H54 (cell line): ENCODE results near the gene OPCML.

Experiments
- DNase-seq: peaks from one replicate; pipeline ENCODE4 v3.0.0; 2011; ENCODE audit warnings: low spot score, mixed read lengths; ENCODE audit not compliant: insufficient read length
- FAIRE-seq: peaks from 3 replicates; lab custom pipeline; 2011; peaks lifted over from hg19 to GRCh38; lab: Jason Lieb, UNC
- POLR2A ChIP-seq: IDR thresholded peaks from 2 replicates; pipeline ENCODE4 v1.6.1; 2011; ENCODE audit warnings: low read depth, mild to moderate bottlenecking, low read length

The OPCML gene

DNA sequence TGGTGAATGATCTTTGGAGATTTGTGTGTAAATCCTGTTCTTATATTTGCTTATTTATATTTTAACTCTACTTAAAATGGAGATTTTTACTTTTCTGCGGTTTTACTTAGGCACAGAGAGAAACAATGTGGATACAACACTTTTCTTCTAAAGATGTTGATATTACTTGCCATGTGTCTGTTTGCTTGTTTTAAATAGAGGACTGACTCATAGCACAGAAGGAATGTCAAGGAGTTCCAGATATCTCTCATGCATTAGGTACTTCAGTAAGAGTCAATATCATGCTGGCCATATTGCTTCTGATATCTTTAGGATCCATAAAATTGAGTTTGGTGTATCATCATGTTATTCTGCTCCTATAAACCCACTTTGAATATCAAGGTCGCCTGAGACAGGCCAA, 395.0 kb downstream of the OPCML start:
- TF ChIP-seq POLR2A, result no peak
- no peak for DNase-seq
- no peak for FAIRE-seq

DNA sequence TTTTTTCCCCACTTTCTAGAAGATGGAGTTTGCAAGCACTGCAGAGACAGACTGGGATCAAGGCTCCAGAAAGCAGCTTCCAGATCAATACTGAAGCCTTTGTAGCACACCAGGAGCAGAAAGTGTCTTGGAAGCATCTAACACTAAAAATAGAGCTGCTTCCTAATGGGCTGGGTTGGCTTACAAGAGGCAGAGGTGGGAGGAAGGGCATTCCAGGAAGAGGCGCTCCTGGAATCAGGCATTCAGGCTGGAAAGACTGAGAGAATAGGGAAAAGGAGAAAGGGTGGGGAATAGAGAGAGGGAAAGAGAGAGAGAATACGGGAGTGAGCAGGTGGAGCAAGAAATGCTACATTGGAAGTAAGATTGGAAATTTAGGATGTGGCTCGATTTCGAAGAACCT, 395.9 kb downstream of the OPCML start:
- DNase-seq (no peak), FAIRE-seq (no peak)
- no peak for TF ChIP-seq POLR2A

DNA sequence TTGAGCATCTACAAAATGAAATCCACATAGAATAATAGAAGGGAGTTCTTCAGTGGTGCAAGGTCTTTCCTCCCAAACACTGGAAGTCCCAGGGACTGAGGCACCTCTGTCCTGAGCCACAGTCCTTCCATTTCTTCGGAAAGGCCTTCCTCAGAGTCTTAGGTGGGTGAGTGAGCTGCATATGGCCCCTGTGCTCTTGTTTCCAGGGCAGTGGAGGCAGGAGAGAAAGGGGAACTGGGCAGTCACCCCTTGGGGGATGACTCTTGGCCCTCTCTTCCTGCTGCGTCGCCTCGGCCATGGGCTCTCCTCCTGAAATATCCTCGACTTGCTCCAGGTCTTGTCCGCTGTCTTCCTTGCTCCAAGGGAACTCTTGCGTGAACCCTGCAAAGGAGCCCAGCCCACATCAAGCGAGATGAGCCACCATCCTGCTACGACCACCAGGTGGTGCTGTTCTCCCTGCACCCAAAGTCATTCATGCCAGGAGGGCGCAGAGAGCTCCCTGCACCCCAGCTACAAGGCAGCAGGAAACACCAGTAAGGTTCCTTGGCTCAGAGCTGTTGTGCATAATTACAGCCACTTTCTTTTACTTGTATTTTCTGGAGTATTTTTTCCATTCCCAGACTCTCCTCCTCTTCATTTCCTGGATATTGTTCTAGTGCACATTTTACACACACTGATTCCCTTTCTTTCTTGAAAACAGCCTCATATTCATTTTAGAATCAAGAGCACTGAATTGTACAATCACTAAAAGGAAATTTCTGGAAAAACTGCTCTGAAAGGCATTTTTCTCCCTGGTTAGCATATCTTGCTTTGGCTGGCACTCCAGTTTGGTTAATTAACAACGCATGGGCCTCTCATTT, 397.8 kb downstream of the OPCML start:
- FAIRE-seq (no peak), DNase-seq (peak; percentile 30)
- TF ChIP-seq POLR2A, result no peak

DNA sequence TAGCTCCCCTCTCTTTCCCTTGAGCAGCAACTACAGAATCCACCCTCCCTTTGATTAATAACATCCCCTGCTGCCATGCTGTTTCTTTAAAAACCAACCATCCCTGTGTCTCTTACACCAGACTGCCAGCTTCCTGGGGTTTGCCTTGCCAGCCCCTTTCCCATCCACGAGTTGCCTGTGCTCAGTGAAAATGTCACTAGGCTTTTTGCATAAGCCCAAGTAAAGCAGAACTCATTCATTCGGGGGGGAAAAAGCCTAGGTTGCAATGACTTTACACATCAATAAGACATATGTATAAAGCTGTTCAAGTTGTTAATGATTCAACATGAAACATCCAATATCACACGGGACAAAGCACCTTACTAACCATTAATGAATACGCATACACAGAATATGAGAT, 398.7 kb downstream of the OPCML start:
- DNase-seq (no peak), FAIRE-seq (no peak)
- no peak for TF ChIP-seq POLR2A

DNA sequence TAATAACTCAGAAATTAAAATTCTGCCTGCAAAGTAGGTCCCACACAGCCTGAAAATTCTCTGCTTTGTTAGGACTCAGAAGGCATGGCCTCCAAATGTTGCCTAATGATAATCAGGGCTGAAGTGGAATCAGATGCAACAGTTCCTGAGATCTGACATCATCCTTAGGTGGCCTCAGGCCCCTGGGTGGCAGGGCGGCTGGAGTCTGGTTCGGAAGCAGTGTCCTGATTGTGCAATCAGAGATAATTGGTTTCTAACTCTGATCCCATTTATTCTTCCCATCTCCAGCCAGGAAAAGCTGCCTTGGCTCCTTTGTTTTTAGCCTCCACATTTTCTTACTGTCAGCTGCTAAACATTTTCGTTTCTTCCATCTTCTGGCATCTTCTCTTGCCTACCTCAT, 399.3 kb downstream of the OPCML start:
- FAIRE-seq (no peak), DNase-seq (no peak)
- TF ChIP-seq POLR2A, result no peak

DNA sequence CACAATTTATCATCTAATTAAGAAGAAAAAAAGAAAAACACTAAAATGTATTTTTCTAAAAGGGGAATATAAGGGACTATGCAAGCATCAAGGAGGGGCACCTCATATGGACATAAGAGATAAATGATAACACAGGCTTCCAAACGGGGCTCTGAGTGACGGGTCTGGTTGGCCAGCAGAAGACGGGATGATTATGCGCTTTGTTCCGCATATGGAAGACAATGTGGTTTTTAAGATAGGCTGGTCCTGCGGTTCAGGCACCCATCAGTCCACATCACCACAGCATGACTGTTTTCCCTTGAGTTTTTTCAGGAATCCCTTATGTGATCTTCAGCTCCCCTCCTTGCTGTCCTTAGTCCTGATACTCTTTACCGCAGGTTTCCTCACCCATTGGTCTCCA, 404.6 kb downstream of the OPCML start:
- FAIRE-seq, result no peak
- DNase-seq, result no peak
- TF ChIP-seq POLR2A, result no peak

DNA sequence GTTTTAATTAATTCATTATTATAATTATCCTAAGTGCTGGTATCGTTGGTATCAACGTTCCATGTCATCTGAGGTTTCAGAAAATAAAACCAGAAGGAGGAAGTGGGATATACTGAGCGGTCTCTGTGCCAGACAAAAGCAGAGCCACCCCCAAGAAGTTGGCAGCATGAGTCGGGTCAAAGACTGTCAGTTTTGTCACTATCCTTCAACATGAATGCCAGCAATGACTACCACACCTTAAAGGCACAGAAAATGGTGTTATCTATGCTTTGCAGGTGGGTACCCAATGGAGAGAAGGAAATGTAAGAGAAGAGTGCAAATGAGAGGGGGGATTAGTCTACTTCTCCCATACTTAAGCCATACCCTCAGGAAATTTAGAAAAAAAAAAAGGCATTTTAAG, 408.5 kb downstream of the OPCML start:
- FAIRE-seq (no peak), DNase-seq (no peak)
- no peak for TF ChIP-seq POLR2A

DNA sequence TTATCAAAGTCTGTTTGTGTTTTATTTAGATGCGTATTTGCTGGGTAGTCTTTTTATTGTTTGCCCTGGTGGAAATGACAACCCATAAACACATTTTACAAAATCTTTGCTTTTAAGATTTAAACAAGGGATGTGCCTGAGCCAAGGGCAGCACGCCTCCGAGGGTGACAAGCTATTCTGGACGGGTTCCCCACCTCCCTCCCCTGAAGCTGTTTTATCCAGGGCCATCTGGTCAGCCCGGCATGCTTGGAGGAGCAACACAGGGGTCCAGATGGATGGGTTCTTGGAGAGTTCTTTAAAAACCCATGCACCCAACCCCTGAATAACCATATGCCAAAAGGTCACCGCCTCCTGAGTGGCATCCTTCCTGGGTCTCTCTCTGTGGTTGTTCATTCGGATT, 408.9 kb downstream of the OPCML start:
- DNase-seq (no peak), FAIRE-seq (no peak)
- TF ChIP-seq POLR2A, result no peak

DNA sequence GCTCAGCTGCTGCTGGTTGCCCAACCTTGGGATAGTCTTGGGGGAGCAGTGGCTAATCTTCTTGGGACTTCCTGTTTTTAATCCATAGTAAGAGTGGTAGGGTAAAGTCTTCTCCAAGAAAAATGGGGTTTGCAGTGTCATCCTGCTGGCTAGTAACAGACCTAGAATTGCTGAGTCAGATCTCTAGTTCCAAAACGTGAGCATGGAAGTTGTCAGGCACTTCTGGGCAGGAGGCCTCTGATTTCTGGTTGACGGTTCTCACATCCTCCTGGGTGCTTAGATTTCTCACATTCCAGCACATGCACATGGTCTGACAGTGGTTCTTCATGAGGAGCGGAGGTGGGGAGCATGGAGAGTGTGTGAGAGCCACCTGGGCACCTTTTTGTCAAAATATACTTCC, 410.0 kb downstream of the OPCML start:
- no peak for FAIRE-seq
- TF ChIP-seq POLR2A, result no peak
- no peak for DNase-seq

DNA sequence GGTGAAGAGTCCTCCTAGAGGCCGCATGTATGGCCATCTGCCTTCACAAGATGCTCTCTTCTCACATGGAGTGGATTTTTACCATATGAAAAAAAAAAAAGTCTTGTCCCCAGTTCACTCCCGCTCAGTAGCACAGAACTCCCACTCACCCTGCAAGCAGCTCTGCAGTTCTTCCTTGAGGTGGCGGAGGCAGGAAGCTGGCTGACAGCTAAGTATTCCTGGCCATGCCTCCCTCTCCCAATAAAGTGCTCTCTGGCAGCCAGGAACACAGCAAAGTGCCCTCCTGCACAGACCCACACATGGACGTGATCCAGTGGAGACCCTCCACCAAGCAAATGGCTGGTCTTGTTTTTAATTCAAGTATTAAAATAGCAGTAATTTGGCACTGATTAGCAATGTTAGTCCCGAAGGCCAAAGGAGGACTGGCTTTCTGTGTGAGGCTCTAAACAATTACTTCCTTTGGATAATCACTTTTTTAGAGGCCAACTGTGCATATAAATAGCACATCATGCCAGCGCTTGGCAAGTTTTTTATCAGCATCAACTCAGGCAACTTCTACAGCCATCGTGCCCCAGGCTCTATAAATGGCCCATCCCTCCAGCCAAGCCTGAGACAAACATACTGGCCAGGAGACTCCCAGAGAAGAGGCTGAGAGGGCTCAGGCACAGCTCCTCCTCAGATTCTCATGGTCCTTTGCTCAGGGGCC, 413.6 kb downstream of the OPCML start:
- FAIRE-seq, result no peak
- TF ChIP-seq POLR2A, result no peak
- no peak for DNase-seq

DNA sequence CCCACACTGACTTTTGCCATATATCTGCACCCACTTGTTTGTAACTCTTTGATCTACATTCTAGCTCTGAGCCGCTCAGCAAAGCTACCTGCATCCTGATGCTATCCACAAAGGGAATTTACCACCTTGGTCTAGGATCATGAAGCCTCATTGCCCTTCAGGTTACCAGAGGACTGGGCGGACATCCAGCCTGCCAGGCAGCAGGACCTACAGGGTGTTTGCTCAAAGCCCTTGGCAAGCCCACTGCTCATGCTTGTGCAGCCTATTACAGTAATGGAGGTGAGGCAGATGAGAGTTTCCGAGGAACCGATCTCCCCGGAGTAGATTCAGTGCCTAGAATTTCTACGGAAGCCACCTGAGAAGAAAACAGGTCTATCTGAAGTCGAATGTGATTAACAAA, 417.2 kb downstream of the OPCML start:
- no peak for FAIRE-seq
- no peak for DNase-seq
- TF ChIP-seq POLR2A, result no peak

DNA sequence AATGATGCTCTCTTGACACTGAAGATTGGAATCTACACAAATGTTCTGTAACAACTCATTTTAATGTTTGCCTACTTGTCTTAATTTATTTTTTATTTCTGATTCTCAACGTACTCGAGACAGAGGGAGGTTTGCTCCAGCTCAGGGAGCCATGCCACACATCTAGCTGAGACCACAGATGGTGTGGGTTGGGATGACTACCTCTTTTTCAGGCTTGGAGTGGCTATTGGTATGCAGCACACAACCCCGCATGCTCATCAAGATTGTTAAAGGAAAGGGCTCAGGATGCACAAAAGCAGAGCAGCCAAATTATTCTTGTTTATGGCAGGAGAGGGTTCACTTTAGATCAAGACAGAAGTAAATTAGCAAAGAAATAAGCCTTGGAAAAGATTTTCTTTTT, 424.5 kb downstream of the OPCML start:
- TF ChIP-seq POLR2A, result no peak
- FAIRE-seq, result no peak
- no peak for DNase-seq

DNA sequence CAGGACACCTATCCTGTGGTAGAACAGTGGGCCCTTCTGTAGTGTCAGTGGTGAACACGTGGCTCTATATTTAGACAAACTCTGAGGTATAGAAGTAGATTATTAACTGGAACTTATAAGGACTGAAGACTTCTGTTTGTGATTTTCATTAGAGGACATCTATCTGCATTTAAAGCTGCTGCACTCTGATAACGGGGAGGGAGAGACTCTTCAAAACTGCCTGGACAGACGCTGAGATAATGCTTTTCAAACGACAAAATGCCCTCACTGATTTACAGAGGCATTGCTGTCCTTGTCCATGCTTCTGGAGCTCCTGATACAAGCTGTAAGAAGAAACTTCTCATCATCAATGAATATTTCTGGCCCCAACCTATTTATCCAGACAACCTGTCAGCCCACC, 425.2 kb downstream of the OPCML start:
- TF ChIP-seq POLR2A, result no peak
- FAIRE-seq, result no peak

DNA sequence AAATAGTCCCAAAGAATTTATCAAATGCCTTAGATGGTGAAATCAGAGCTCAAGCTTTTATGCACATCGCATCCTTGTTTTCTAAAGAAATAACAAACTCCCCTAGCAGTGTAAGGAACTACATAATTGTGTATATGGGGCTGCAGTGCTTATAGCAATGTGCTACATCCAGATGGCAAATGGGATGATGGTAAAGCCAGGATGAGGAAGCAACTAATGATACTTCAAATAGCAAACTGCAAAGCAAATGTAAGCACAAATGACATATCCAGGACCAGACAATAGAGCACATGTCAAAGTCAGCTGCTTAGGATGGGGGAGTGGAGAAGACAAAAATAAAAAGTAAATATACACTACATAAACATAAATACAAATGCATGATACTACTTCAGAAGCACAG, 425.9 kb downstream of the OPCML start:
- no peak for DNase-seq
- no peak for TF ChIP-seq POLR2A

More for the DNA sequence above, 425.2 kb downstream of the OPCML start:
- DNase-seq, result no peak

More for the DNA sequence above, 425.9 kb downstream of the OPCML start:
- no peak for FAIRE-seq
